K562 (cell line): ENCODE measurements around the gene GRAMD2B. TPM values are rescaled to one million over a fixed set of nuclear protein-coding genes. Genes with fewer than 3 reads are reported as not detected.

Experiments used
- ATAC-seq: fragments of 200-7000 bp; cut with Tn5 transposase; 3 replicates; pipeline ENCODE4 v1.9.1; 2020; ENCODE audit warnings: moderate library complexity
- BruUV-seq: library from RNA; stranded (reverse); fragments of 400-500 nt; replicated peaks from 2 replicates; lab custom pipeline; 2021; lab: Mats Ljungman, UMichigan
- CTCF ChIA-PET: fragments of 300-600 bp; formaldehyde crosslinking; extraction: SDS; loops from one replicate; lab custom pipeline; 2021; ENCODE audit warnings: low intra/inter-chr PET ratio; lab: Yijun Ruan, JAX
- POLR2A ChIA-PET: fragments of 300-600, 350-650 bp; sonication (Branson Sonifier 250); formaldehyde crosslinking; extraction: SDS; loops from one replicate; lab custom pipeline; 2021; ENCODE audit warnings: antibody characterized with exemption, inconsistent platforms; lab: Yijun Ruan, JAX
- DNase-seq, 4 experiments: peaks; one replicate each; pipeline versions ENCODE4 v3.0.0 to v3.0.0-alpha.2; 2011 to 2018; ENCODE audit warnings: low spot score in 3 of 4, mixed read lengths in 3 of 4; ENCODE audit errors: extremely low read depth in 1 of 4
- FAIRE-seq: peaks from 2 replicates; lab custom pipeline; 2011; peaks lifted over from hg19 to GRCh38; lab: Jason Lieb, UNC
- H2AFZ ChIP-seq: 2 replicates; pipeline ENCODE4 v1.6.0; 2011; ENCODE audit warnings: low read depth, low read length, control low read depth, inconsistent platforms
- H3K27ac ChIP-seq: fragments of 200-600 bp; 3 replicates; pipeline ENCODE4 v1.8.0; 2011; ENCODE audit warnings: low read depth, mild to moderate bottlenecking, control low read depth, inconsistent platforms, low read length, moderate library complexity, mixed read lengths; ENCODE audit errors: extremely low read depth
- H3K27me3 ChIP-seq, 2 experiments: fragments of 300-600 bp in 1 of 2; 2 replicates in 1 of 2; 3 replicates in 1 of 2; pipeline versions ENCODE4 v1.6.0 to v1.8.0; 2011; ENCODE audit warnings: inconsistent platforms in 2 of 2, low read length in 2 of 2, mild to moderate bottlenecking in 1 of 2, mixed read lengths in 1 of 2, moderate library complexity in 1 of 2; ENCODE audit not compliant: control insufficient read depth in 2 of 2, insufficient read depth in 2 of 2
- H3K36me3 ChIP-seq: fragments of 300-600 bp; 3 replicates; pipeline ENCODE4 v1.8.0; 2011; ENCODE audit warnings: mild to moderate bottlenecking, low read length, inconsistent platforms; ENCODE audit not compliant: control insufficient read depth, insufficient read depth
- H3K4me1 ChIP-seq, 2 experiments: fragments of 200-600 bp in 1 of 2; replicated peaks in 1 of 2; 2 replicates in 1 of 2; 3 replicates in 1 of 2; pipeline versions ENCODE4 v1.5.1 to v1.8.0; 2011; ENCODE audit warnings: inconsistent platforms in 2 of 2, low read length in 2 of 2, mild to moderate bottlenecking in 1 of 2, mixed read lengths in 1 of 2, moderate library complexity in 1 of 2; ENCODE audit not compliant: control insufficient read depth in 2 of 2, insufficient read depth in 2 of 2
- H3K4me2 ChIP-seq: 2 replicates; pipeline ENCODE4 v1.6.1; 2011; ENCODE audit warnings: low read length, control low read depth, inconsistent platforms, mixed read lengths; ENCODE audit not compliant: insufficient read depth
- H3K4me3 ChIP-seq: fragments of 200-600 bp; sonication (generic), shearing (Covaris generic); 2 replicates; pipeline ENCODE4 v1.5.1; 2016; ENCODE audit warnings: control low read depth, inconsistent platforms
- H3K79me2 ChIP-seq: fragments of 200-600 bp; 3 replicates; pipeline ENCODE4 v1.8.0; 2011; ENCODE audit warnings: low read length, inconsistent platforms; ENCODE audit not compliant: control insufficient read depth, insufficient read depth
- H3K9ac ChIP-seq, 2 experiments: 2 replicates each; pipeline versions ENCODE4 v1.6.0 to v1.6.1; 2011; ENCODE audit warnings: low read depth in 2 of 2, low read length in 2 of 2, control low read depth in 1 of 2, inconsistent platforms in 1 of 2, mild to moderate bottlenecking in 1 of 2, mixed read lengths in 1 of 2; ENCODE audit not compliant: insufficient read depth in 1 of 2
- H3K9me1 ChIP-seq: one replicate; pipeline ENCODE4 v1.6.0; 2011; ENCODE audit warnings: inconsistent platforms, mild to moderate bottlenecking, low read length, moderate library complexity; ENCODE audit not compliant: control insufficient read depth, insufficient read depth
- H3K9me3 ChIP-seq: replicated peaks from 2 replicates; pipeline ENCODE4 v1.5.1; 2011; ENCODE audit warnings: low read depth, low read length, inconsistent platforms; ENCODE audit not compliant: control insufficient read depth, insufficient read depth
- H4K20me1 ChIP-seq: replicated peaks from 2 replicates; pipeline ENCODE4 v1.6.1; 2011; ENCODE audit warnings: low read length, inconsistent platforms, mixed read lengths; ENCODE audit not compliant: control insufficient read depth, insufficient read depth
- ATF7 ChIP-seq: fragments of 450-650 bp; IDR thresholded peaks from 2 replicates; pipeline ENCODE4 v1.7.1; 2014; ENCODE audit warnings: mild to moderate bottlenecking, moderate library complexity
- CBFA2T3 ChIP-seq: fragments of 450-650 bp; IDR thresholded peaks from 2 replicates; pipeline ENCODE4 v1.6.1; 2017
- CHD1 ChIP-seq: fragments of 200-600 bp; sonication (generic); IDR thresholded peaks from one replicate; pipeline ENCODE4 v1.6.1; 2012; ENCODE audit warnings: mild to moderate bottlenecking, moderate library complexity, low read length, inconsistent platforms
- HNRNPH1 ChIP-seq: fragments of 200-400 bp; formaldehyde crosslinking; optimal IDR thresholded peaks from 2 replicates; pipeline ENCODE3; 2017; ENCODE audit warnings: low read depth, mild to moderate bottlenecking, low read length, moderate library complexity
- NFIX ChIP-seq: fragments of 250-450 bp; sonication (Bioruptor Pico); IDR thresholded peaks from 2 replicates; pipeline ENCODE4 v1.4.0; 2020; ENCODE audit warnings: low read depth, mild to moderate bottlenecking, moderate library complexity
- POLR2H ChIP-seq: IDR thresholded peaks from 2 replicates; pipeline ENCODE4 v1.6.1; 2016; ENCODE audit warnings: missing genetic modification characterization, low read depth, mild to moderate bottlenecking, control low read depth, missing compliant biosample characterization, moderate library complexity
- PRMT5 ChIP-seq: sonication (generic); formaldehyde crosslinking; IDR thresholded peaks from 2 replicates; pipeline ENCODE4 v1.5.0; 2020; ENCODE audit warnings: missing genetic modification reagents
- SMC3 ChIP-seq: conservative IDR thresholded peaks from 2 replicates; pipeline ENCODE4 v1.6.1; 2011; ENCODE audit warnings: low read depth, low read length, improper control_type of control experiment; ENCODE audit not compliant: insufficient read depth
- WGBS: fragments of 100-300 bp; shearing (Covaris generic); methylation state at CpG from one replicate; pipeline ENCODE4 v1.1.6; 2016; ENCODE audit warnings: low coverage, mixed read lengths; ENCODE audit not compliant: insufficient coverage; ENCODE audit errors: missing lambda C conversion rate; 5-methylcytosine and 5-hydroxymethylcytosine counted together
- in situ Hi-C: fragments of 300-500 bp; cut with MboI; formaldehyde crosslinking; loops from 4 replicates; pipeline ENCODE4 v1.15.0; 2018; ENCODE audit warnings: inconsistent platforms, mixed read lengths
- intact Hi-C: fragments of 100-400 bp; cut with micrococcal nuclease; formaldehyde crosslinking; loops from 2 replicates; pipeline ENCODE4 v1.14.2; 2022
- polyA plus RNA-seq, 8 experiments: library from polyadenylated mRNA; depleted of rRNA in 4 of 8; stranded (reverse) in 5 of 8; unstranded in 3 of 8; fragments of >200 nt; fragmentation: Nextera tagmentation in 2 of 8; fragmentation: Illumina TruSeq in 1 of 8; extraction: Ambion mirVana in 2 of 8; extraction: Trizol in 1 of 8; gene quantifications; 2 replicates each; pipeline versions ENCODE4 v1.2.1 to v1.2.3, GENCODE V29; 2011 to 2014; ENCODE audit warnings: inconsistent platforms in 1 of 8, missing spikeins in 1 of 8
- total RNA-seq, 7 experiments: library from RNA; depleted of rRNA in 6 of 7; stranded (reverse); fragments of >200 nt in 6 of 7; fragmentation: Illumina TruSeq in 2 of 7; extraction: Trizol in 2 of 7; gene quantifications; 2 replicates each; pipeline versions ENCODE4 v1.2.1 to v1.2.3, GENCODE V29; 2011 to 2021; ENCODE audit warnings: low replicate concordance in 1 of 7
- TF ChIP-seq, protein P1 (sequence below): IDR thresholded peaks from 2 replicates; pipeline ENCODE4 v1.6.1; 2011; ENCODE audit not compliant: insufficient read length; ENCODE audit errors: extremely low read depth
- TF ChIP-seq, protein P2 (sequence below), 2 experiments: IDR thresholded peaks in 1 of 2; conservative IDR thresholded peaks in 1 of 2; 2 replicates each; pipeline ENCODE4 v1.6.1; 2016; ENCODE audit warnings: low read depth in 2 of 2, mild to moderate bottlenecking in 1 of 2, missing compliant biosample characterization in 1 of 2, missing genetic modification characterization in 1 of 2, moderate library complexity in 1 of 2
- TF ChIP-seq, protein P3 (sequence below): fragments of 450-650 bp; conservative IDR thresholded peaks from 2 replicates; pipeline ENCODE4 v1.6.1; 2016; ENCODE audit warnings: missing genetic modification characterization, low read depth, mild to moderate bottlenecking, missing compliant biosample characterization, moderate library complexity
- TF ChIP-seq, protein P4 (sequence below): fragments of 450-650 bp; IDR thresholded peaks from one replicate; pipeline ENCODE4 v1.6.1; 2018; ENCODE audit warnings: mild to moderate bottlenecking, moderate library complexity; ENCODE audit not compliant: partially characterized antibody

GRAMD2B gene
- total and polyA plus RNA-seq, 9 of the 15 experiments (the other 6 are each of a cell fraction or from before 2014, with no cell fraction given) = 0.32 to 4.2 (median 1.4) TPM

DNA sequence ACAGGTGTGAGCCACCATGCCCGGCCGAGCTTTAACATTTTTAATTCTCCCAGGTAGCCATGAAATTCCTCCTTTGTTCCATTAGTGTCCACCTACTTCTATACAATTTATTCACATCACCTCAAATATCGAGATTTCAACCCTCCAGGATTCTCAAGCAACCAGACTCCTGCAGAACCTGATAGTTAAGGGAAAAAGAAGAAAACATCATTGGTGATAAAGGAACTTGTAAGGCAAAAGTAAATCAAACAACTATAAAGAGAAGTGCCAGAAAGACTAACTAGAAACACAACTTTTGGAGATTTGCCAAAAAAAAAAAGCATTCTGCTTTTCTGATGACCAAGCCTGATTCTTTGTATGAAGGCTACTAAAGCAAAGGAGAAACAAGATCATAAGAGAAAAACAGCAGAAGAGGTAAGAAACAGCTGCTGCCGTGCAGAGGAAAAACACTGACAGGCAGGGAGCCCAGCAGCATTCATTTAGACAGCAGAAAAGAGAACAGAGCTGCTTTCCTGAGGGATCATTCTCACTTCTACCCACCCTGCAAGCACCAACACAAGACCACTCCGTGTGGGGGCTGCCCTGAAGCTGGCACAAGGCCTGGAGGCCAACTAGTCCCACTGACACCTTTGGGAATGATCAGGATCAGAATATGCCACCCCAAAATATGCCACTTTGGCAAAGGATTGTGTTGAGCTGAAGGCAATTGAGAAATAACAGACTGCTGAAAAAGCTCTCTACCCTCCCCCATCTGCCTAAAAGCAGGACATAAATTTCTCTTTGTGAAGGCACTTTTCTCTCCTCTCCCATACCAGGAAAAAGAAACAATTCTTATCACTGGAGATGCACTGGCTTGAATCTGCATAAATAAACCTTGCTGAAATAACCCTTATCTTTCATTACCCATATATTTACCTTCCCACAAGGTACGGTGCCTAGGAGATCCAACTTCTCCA lies 96.7 kb downstream of the GRAMD2B start:
- POLR2A ChIA-PET = interaction anchor here (0.8 to 2.3 kb wide), 3 partner anchors 12 to 524 kb away, joined by 3 to 7 read pairs (median 4); no protein-coding TSS in a partner anchor
- Histone ChIP-seq H3K9ac (peak overlapping the region; percentile 64 to 86; a peak in 3 of 4 replicates), H2AFZ (peak overlapping the region; percentile 89), H3K79me2 (no peaks in the 10 kb centered on the region), H3K27me3 (no peaks in the 10 kb centered on the region), H3K36me3 (no peaks in the 10 kb centered on the region), H3K9me1 (no peaks in the 10 kb centered on the region), H3K4me2 (peak overlapping the region; percentile 80), H3K4me3 (peak overlapping the region; percentile 10; the same call in 1 of the 2 replicates), H3K4me1 (peaks cover 10 to 40% of the 10 kb centered on the region in 2 experiments), H4K20me1 (no peaks in the 10 kb centered on the region), H3K9me3 (no peaks in the 10 kb centered on the region), H3K27ac (peak overlapping the region; percentile 88)
- DNase-seq (peak in 2 of 4 experiments; percentile 46 to 75), ATAC-seq (peak; percentile 78), FAIRE-seq (peak; percentile 56)
- intact Hi-C loops (loop anchor here (10.0 kb wide), 1 partner anchor 1865 kb away; no protein-coding TSS in a partner anchor), in situ Hi-C loops (no loop called here)
- no TSS peak for BruUV-seq
- CTCF ChIA-PET = no interaction called here
- 24% methylated on average over 6 of the region's 6 CpGs for WGBS
- TF ChIP-seq NFIX (CRISPR knock-in tag) (no peak), POLR2H (no peak), PRMT5 (no peak), ATF7 (no peak), SMC3 (no peak), CBFA2T3 (peak; percentile 87), CHD1 (no peak), HNRNPH1 (no peak)
- TF ChIP-seq, protein P1, sequence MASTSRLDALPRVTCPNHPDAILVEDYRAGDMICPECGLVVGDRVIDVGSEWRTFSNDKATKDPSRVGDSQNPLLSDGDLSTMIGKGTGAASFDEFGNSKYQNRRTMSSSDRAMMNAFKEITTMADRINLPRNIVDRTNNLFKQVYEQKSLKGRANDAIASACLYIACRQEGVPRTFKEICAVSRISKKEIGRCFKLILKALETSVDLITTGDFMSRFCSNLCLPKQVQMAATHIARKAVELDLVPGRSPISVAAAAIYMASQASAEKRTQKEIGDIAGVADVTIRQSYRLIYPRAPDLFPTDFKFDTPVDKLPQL = no peak
- TF ChIP-seq, protein P2, sequence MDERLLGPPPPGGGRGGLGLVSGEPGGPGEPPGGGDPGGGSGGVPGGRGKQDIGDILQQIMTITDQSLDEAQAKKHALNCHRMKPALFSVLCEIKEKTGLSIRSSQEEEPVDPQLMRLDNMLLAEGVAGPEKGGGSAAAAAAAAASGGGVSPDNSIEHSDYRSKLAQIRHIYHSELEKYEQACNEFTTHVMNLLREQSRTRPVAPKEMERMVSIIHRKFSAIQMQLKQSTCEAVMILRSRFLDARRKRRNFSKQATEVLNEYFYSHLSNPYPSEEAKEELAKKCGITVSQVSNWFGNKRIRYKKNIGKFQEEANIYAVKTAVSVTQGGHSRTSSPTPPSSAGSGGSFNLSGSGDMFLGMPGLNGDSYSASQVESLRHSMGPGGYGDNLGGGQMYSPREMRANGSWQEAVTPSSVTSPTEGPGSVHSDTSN (CRISPR knock-in tag; IDR thresholded peaks at IDR 0.05; ENCODE audit: low read depth) = no peak
- TF ChIP-seq, protein P2 (tag; conservative IDR thresholded peaks at IDR 0.05; ENCODE audit: low read depth) = peak; percentile 90
- TF ChIP-seq, protein P3, sequence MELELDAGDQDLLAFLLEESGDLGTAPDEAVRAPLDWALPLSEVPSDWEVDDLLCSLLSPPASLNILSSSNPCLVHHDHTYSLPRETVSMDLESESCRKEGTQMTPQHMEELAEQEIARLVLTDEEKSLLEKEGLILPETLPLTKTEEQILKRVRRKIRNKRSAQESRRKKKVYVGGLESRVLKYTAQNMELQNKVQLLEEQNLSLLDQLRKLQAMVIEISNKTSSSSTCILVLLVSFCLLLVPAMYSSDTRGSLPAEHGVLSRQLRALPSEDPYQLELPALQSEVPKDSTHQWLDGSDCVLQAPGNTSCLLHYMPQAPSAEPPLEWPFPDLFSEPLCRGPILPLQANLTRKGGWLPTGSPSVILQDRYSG (tag) = no peak
- TF ChIP-seq, protein P4, sequence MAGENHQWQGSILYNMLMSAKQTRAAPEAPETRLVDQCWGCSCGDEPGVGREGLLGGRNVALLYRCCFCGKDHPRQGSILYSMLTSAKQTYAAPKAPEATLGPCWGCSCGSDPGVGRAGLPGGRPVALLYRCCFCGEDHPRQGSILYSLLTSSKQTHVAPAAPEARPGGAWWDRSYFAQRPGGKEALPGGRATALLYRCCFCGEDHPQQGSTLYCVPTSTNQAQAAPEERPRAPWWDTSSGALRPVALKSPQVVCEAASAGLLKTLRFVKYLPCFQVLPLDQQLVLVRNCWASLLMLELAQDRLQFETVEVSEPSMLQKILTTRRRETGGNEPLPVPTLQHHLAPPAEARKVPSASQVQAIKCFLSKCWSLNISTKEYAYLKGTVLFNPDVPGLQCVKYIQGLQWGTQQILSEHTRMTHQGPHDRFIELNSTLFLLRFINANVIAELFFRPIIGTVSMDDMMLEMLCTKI = no peak
